ENCODE results near the gene ACTL7A. TPM values are rescaled to one million over a fixed set of nuclear protein-coding genes. Genes with fewer than 3 reads are reported as not detected.
A peak's percentile ranks its signal among the peaks of the same experiment; 100 is the strongest.

Gene ACTL7A
- total and polyA plus RNA-seq, 2 of the 13 experiments (the other 11 are each of a cell fraction or from before 2014, with no cell fraction given): not detected

- no peak for TF ChIP-seq TEF (CRISPR knock-in tag; IDR thresholded peaks at IDR 0.05)
- TF ChIP-seq PRDM4 (CRISPR knock-in tag; IDR thresholded peaks at IDR 0.05; ENCODE audit: borderline replicate concordance): no peak
- TF ChIP-seq ZFP36 (IDR thresholded peaks at IDR 0.05; ENCODE audit: borderline replicate concordance, low read depth, low read length, partially characterized antibody): no peak
- TF ChIP-seq NCOA2 (CRISPR knock-in tag; IDR thresholded peaks at IDR 0.05): peak; percentile 84
- TF ChIP-seq ZKSCAN5 (CRISPR knock-in tag; IDR thresholded peaks at IDR 0.05): no peak
- no peak for TF ChIP-seq ZNF468 (CRISPR knock-in tag; IDR thresholded peaks at IDR 0.05)
- TF ChIP-seq NFYB (CRISPR knock-in tag; IDR thresholded peaks at IDR 0.05): no peak
- TF ChIP-seq ZNF580 (CRISPR knock-in tag; IDR thresholded peaks at IDR 0.05; ENCODE audit: borderline replicate concordance, low read depth): peak; percentile 38; the same call in 1 of the 2 replicates
- TF ChIP-seq, protein P1, sequence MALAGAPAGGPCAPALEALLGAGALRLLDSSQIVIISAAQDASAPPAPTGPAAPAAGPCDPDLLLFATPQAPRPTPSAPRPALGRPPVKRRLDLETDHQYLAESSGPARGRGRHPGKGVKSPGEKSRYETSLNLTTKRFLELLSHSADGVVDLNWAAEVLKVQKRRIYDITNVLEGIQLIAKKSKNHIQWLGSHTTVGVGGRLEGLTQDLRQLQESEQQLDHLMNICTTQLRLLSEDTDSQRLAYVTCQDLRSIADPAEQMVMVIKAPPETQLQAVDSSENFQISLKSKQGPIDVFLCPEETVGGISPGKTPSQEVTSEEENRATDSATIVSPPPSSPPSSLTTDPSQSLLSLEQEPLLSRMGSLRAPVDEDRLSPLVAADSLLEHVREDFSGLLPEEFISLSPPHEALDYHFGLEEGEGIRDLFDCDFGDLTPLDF (CRISPR knock-in tag; IDR thresholded peaks at IDR 0.05): no peak
- no peak for TF ChIP-seq ARNT (IDR thresholded peaks at IDR 0.05)
- TF ChIP-seq PHF21A (CRISPR knock-in tag; IDR thresholded peaks at IDR 0.05): peak; percentile 79
- TF ChIP-seq ZNF558 (CRISPR knock-in tag; IDR thresholded peaks at IDR 0.05; ENCODE audit: borderline replicate concordance): no peak
- TF ChIP-seq ZNF598 (CRISPR knock-in tag; IDR thresholded peaks at IDR 0.05; ENCODE audit: borderline replicate concordance): no peak
- peak; percentile 94 for TF ChIP-seq FOSL2 (CRISPR knock-in tag; IDR thresholded peaks at IDR 0.05)
- peak; percentile 56 for TF ChIP-seq ZSCAN9 (CRISPR knock-in tag; IDR thresholded peaks at IDR 0.05; ENCODE audit: borderline replicate concordance)
- TF ChIP-seq RARA (CRISPR knock-in tag; IDR thresholded peaks at IDR 0.05): peak; percentile 97
- TF ChIP-seq FOXC1 (CRISPR knock-in tag; IDR thresholded peaks at IDR 0.05; ENCODE audit: borderline replicate concordance): peak; percentile 66; the same call in 1 of the 2 replicates
- no peak for TF ChIP-seq PCBP2 (optimal IDR thresholded peaks at IDR 0.05; ENCODE audit: low read depth, low read length, poor library complexity, severe bottlenecking)
- TF ChIP-seq HINFP (CRISPR knock-in tag; IDR thresholded peaks at IDR 0.05; ENCODE audit: low read depth): no peak
- TF ChIP-seq, protein P2, sequence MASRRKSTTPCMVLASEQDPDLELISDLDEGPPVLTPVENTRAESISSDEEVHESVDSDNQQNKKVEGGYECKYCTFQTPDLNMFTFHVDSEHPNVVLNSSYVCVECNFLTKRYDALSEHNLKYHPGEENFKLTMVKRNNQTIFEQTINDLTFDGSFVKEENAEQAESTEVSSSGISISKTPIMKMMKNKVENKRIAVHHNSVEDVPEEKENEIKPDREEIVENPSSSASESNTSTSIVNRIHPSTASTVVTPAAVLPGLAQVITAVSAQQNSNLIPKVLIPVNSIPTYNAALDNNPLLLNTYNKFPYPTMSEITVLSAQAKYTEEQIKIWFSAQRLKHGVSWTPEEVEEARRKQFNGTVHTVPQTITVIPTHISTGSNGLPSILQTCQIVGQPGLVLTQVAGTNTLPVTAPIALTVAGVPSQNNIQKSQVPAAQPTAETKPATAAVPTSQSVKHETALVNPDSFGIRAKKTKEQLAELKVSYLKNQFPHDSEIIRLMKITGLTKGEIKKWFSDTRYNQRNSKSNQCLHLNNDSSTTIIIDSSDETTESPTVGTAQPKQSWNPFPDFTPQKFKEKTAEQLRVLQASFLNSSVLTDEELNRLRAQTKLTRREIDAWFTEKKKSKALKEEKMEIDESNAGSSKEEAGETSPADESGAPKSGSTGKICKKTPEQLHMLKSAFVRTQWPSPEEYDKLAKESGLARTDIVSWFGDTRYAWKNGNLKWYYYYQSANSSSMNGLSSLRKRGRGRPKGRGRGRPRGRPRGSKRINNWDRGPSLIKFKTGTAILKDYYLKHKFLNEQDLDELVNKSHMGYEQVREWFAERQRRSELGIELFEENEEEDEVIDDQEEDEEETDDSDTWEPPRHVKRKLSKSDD (CRISPR knock-in tag; IDR thresholded peaks at IDR 0.05; ENCODE audit: low read depth): 0 out of 2 replicates have a peak, but pooled peaks have one; percentile 53
- no peak for TF ChIP-seq SCMH1 (CRISPR knock-in tag; IDR thresholded peaks at IDR 0.05; ENCODE audit: borderline replicate concordance)
Measured at GRCh38 chr9:108869092-108869725, 7.1 kb downstream of the ACTL7A start (continued).

Measured in HepG2 (cell line).